Measurements from ENCODE around the gene WDR81.

The WDR81 gene

GRCh38 chr17:1742371-1743087, 18.0 kb downstream of the WDR81 start, which contains the start of gene SERPINF2:
Gene SERPINF2, plus strand, starts transcription at chr17:1742871. Its CDS starts 2,125 bp downstream, at chr17:1744996.
- no peak for TF ChIP-seq CTCF (IDR thresholded peaks at IDR 0.05)
- Histone ChIP-seq H3K4me3 (no peak within 1 kb of the TSS), H3K27ac (peak within 1 kb of the TSS in 1 of 2 donors; percentile 15)
- DNase-seq (ENCODE audit: low spot score), result no peak

GRCh38 chr17:1743088-1743439, 18.6 kb downstream of the WDR81 start:
- peak overlapping the region in 1 of 2 donors; percentile 15 for H3K27ac ChIP-seq

GRCh38 chr17:1744551-1745512, 20.3 kb downstream of the WDR81 start:
- no peak for DNase-seq (ENCODE audit: low spot score)
- TF ChIP-seq CTCF (IDR thresholded peaks at IDR 0.05), result no peak
- H3K4me3 ChIP-seq, result no peak overlapping the region
- H3K27ac ChIP-seq, result peak overlapping the region in 1 of 2 donors; percentile 53

More at GRCh38 chr17:1743088-1743439, 18.6 kb downstream of the WDR81 start:
- no peak for DNase-seq (ENCODE audit: low spot score)
- TF ChIP-seq CTCF (IDR thresholded peaks at IDR 0.05), result no peak
- no peak overlapping the region for H3K4me3 ChIP-seq

- H3K4me3 ChIP-seq, result no peak overlapping the region
- no peak for DNase-seq (ENCODE audit: low spot score)
- no peak overlapping the region for H3K27ac ChIP-seq
- TF ChIP-seq CTCF (IDR thresholded peaks at IDR 0.05), result no peak
Observed at GRCh38 chr17:1745513-1746020, 21.1 kb downstream of the WDR81 start.

- TF ChIP-seq CTCF (IDR thresholded peaks at IDR 0.05), result no peak
- DNase-seq (ENCODE audit: low spot score), result no peak
- Histone ChIP-seq H3K27ac (peak overlapping the region in 1 of 2 donors; percentile 57), H3K4me3 (no peak overlapping the region)
Observed at GRCh38 chr17:1746975-1747543, 22.6 kb downstream of the WDR81 start.

GRCh38 chr17:1750628-1751027, 26.1 kb downstream of the WDR81 start:
- Histone ChIP-seq H3K27ac (peak overlapping the region in 1 of 2 donors; percentile 26), H3K4me3 (no peak overlapping the region)
- DNase-seq (ENCODE audit: low spot score), result no peak
- no peak for TF ChIP-seq CTCF (IDR thresholded peaks at IDR 0.05)

Data from coronary artery (tissue), 2 donors.